ENCODE results near the gene SMAD5.

SMAD5 gene

DNA sequence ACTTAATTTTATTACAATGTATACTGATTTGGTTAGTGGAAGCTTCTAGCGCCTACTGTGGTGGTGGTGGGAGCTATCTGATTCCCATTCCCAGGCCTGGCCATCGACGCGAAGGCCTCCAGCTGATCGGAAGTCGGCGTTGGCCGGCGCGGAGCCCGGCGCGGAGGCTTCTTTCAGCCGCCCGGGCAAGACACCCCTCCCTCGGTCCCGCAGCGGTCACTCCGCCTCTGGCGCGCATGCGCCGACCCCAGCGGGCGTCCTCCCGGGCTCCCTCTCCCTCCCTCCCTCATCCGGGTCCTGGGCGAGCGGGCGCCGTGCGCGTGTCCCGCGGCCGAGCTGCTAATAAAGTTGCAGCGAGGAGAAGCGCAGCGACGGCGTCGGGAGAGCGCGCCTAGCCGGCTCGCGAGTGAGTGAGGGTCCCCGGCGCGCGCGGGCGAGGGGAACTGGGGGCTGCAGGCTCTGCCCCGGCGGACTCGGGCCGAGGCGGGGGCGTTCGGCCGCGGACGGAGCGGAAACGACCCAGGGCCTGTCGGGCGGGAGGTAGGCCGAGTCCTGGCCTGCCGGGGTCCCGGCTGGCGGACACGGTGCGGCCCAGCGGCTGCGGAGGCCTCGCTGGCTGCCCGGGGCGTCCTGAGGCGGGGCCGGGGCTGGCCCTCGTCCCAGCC lies at the start of gene SMAD5:
TSS of gene SMAD5 (plus strand) at position 289 of the 665 bp plus-strand sequence. CDS start 20,916 bp downstream, outside the sequence.
- in situ Hi-C loops (cut with MboI; ENCODE audit: low sequenced_read_pairs): no loop called here

DNA sequence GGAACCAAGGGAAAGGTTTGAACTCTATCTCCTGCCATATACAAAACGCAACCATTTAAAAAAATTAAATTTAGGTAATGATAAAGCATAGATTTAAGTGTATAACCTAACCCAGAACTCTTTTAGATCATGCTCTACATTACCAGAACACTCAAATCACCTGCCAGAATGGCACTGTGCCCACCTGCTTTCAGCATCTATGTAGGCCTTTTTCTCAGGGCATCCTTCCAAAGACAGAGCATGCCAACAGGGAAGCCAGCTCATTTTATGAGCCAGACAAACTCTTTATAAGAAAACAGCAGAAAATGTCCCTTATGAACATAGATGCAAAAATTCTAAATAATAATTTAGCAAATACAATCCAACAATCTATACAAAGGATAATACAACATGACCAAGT lies 47.9 kb upstream of the SMAD5 start:
- in situ Hi-C loops (cut with MboI; ENCODE audit: low sequenced_read_pairs): no loop called here

DNA sequence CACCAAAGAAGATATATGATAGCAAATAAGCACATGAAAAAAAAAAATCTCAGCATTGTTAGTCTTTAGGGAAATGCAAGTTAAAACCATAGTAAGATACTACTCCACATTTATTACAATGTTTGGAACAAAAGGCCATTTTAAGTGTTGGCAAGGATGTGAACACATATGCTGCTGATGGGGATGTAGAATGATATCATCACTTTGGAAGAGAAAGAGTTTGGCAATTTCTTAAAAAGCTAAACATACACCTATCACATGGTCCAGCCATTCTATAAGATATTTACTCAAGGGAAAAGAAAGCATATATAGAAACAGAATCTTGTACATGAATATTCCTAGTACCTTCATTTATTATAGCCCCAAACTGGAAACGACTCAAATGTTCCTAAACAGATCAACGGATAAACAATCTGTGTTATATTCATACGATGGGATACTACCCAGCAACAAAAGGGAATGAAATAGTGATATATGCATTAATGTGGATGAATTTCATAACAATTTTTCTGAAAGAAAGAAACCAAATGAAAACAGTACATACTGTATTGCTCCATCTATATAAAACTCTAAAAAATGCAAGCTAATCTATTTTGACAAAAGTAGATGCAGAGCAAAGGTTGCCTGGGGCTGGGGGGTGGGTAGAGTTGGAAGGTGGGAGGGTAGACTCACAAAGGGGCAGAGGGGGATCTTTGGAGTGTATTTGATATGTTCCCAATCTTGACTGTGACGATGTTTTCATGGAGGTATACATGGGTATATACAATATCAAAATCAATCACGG lies 45.7 kb upstream of the SMAD5 start:
- in situ Hi-C loops (cut with MboI; ENCODE audit: low sequenced_read_pairs): no loop called here

DNA sequence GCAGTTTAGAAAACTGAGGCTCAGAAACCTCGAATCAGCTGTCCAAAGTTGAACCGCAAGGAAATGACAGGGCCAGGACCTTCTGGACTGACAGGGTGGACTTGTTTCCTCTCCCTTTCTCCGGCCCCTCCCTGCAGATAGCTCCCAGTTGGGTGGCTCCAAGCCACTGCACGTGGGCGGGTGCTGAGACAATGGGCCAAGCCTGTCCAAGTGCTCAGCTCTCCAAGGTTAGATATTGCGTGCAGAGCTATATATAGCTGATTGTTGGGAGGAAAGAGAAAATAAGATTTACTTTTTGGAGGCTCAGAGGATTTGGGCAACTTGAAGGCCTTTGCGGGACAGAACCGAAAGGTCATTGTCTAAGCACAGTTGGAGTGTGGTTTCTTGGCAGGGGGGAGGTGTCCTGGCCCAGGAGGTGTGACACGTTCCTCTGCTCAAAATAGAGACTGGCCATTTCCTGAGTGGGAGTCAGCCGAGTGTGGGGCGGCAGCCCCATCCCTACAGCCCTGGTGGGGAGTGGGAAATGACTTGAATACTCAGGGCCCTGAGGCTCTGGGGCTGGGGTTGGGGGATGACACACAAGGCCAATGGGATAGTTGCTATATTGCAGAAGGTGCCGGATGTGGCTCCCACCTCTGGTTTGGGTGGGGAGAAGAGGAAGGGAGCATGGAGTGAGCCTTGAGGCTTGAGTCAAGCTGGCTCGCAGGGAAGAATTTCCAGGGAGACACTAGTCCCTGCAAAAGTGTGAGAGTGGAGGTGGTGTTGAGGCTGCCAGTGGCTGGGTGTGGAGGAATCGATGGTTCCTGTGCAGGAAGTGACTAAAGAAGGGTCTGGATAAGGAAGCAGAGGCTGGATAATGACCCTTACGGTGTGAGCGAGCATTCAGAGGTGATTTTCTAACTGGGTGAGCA lies 44.4 kb upstream of the SMAD5 start:
- in situ Hi-C loops (cut with MboI; ENCODE audit: low sequenced_read_pairs): no loop called here

DNA sequence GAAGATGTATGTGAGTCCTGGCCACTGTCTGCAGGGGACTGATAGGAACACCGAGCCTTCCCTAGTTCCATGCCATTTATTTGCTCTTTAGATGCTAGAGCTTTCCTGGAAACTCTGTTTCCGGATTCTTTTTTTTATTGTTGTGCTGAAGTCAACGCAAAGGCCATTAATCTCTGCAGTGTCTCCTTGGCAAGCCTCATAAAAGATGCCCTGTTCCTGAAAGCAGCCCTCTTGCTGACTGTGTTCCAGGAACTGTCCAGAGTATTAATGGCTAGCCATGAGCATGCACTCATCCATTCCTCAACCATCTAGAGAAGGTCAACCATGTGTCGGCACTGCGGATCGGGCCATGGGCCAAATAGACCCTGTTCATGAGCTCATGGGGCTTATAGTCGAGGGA lies 42.9 kb upstream of the SMAD5 start:
- in situ Hi-C loops (cut with MboI; ENCODE audit: low sequenced_read_pairs): no loop called here

DNA sequence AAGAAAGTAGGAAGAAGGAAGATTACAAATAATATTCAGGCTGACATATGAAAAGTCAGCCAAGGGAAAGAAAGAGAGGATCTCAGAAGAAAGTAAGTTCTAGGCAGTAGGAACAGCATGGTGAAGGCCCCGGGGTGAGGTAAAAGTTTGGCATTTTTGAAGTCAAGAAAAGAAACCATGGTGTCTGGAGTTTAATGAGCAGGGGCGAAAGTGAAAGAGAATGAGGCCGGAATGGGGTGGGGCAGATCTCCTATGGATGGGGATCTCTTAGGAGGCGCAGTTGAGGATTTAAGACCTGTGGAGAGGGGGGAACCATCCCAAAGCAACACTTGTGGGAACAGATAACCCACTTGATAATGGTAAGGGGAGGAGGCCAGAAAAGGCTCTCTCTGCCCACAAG lies 42.3 kb upstream of the SMAD5 start:
- in situ Hi-C loops (cut with MboI; ENCODE audit: low sequenced_read_pairs): no loop called here

DNA sequence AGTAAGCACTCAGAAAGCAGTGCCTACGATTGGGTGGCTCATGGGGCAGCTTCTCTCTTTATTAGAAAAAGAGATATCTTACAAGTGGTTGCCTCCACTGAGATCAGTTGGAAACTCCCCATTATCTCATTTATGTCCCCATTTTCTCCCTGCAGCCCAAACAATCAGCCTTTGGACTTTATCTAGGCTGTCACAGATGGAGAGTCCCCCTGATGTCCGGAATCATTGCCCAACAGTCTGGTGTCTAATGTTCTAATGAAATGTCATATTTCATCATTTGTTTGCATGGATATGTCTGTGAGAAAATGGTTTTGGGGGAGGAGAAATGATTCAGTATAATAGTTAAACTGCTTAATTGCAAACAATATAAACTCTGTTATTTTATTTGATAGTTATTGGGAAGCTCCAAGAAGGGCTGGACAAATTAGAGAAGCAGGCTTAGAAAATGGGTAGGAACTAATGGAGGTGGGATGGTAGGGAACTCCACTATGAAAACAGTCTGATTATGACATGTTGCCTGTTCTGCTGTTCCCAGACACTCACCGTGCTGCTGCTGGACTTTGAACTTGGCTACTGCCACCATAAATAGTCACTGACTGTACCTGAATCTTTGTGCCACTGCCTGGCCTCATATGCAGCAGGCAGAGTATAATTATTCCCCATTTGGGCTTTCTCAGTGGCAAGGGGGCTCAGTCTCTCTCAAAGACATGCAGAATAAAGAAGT lies 38.3 kb upstream of the SMAD5 start:
- in situ Hi-C loops (cut with MboI; ENCODE audit: low sequenced_read_pairs): no loop called here

DNA sequence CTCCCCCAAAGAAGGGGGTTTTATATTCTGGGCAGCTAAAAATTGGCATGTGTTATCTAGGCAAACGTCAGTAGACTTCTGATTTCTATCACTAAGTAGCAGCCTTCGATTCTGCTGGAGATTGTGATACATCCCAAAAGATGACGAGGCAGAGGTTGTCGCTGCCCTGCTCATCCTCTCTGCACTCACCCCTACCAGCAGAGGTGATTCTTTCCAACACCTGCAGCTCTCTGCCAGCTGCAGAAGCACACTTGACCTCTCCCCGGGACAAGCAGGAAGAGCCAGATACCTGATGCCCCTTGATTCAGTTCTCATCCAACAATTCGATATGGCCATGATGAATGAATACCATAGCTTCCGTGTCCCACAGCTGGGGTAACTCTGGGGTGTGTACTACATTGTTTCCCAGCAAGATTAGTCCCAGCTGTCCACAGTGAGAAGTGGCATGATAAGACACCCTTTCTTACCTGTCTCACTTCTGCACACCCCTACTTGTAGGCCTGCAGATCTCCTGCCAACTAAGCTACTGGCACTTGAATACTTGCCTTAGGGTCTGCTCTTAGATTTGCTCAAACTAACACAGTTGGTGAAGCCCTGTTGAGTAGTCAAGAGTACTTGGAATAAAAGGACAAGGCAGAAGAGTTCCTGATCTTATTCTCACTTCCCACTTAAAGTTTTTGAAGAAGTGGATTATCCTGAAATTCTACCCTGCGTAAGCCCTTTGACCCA lies 37.6 kb upstream of the SMAD5 start:
- in situ Hi-C loops (cut with MboI; ENCODE audit: low sequenced_read_pairs): no loop called here

DNA sequence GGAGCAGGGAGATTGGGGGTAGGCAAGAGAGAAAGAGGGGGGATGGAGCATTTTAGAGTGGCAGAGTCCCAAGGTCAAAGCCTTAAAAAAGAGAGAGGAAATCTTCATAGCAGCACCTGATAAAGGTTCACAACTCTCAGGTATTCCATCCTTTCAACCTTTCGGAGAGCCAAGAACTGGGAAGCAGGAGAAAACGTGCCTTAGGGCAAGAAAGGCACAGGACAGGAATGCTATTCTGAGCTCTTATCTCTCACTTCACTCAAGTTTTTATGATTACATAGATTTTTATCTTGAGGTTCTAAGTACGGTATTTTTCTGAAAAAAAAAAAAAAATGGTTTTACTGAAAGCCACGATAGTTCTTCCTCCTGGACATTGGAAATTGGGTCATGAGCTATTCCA lies 34.5 kb upstream of the SMAD5 start:
- in situ Hi-C loops (cut with MboI; ENCODE audit: low sequenced_read_pairs): no loop called here

DNA sequence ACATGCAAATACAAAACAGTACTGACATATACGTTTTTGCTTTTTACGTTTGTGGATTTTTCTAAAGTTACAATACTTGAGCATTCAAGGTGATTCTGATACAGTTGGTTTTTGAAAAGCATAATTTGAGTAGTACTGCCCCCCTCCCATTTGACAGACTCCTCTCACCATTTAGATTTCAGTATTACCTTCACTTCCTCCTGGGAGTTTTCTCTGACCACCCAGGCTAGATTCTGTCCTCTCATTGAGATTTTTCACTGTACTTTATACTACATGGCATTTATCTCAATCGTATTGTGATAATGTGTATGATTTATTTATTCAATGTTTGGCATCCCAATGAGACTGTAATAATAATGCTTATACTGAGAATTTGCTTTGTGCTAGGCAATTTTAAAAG lies 32.8 kb upstream of the SMAD5 start:
- in situ Hi-C loops (cut with MboI; ENCODE audit: low sequenced_read_pairs): no loop called here

DNA sequence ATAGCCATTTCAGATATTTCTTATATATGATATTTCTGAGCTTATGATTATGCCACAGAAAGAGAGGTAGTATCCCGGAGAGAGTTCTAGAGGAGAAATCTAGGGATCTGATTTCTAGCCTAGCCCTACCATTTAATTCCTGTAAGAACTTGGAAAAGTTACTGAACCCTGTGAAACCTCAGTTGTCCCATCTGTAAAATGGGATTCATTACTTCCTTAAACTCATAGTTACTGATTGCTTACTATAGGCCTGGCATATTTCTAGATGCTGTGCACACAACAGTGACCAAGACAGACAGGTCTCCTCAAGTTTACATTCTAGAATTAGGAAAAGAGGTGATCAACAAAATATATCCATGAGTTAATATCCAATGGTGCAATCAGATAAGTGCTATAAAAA lies 30.8 kb upstream of the SMAD5 start:
- in situ Hi-C loops (cut with MboI; ENCODE audit: low sequenced_read_pairs): no loop called here

DNA sequence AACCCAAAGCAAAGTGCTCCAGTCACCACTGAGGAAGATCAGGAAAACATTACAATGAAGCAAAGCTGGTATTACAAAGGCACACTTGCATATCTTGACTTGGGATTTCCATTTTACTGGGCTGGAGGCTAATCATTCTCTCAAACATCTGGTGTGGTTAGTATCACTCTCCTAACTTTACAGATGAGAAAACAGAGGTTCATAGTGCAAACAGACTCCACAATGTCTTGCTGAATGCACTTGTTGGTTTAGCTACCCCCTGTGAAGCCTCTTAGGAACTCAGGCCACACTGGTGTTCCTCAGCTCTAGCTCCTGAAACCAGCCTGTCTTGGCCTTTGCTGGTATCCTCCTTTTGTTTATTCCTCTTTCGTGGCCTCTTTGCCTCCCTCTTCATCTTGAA lies 29.5 kb upstream of the SMAD5 start:
- in situ Hi-C loops (cut with MboI; ENCODE audit: low sequenced_read_pairs): no loop called here

DNA sequence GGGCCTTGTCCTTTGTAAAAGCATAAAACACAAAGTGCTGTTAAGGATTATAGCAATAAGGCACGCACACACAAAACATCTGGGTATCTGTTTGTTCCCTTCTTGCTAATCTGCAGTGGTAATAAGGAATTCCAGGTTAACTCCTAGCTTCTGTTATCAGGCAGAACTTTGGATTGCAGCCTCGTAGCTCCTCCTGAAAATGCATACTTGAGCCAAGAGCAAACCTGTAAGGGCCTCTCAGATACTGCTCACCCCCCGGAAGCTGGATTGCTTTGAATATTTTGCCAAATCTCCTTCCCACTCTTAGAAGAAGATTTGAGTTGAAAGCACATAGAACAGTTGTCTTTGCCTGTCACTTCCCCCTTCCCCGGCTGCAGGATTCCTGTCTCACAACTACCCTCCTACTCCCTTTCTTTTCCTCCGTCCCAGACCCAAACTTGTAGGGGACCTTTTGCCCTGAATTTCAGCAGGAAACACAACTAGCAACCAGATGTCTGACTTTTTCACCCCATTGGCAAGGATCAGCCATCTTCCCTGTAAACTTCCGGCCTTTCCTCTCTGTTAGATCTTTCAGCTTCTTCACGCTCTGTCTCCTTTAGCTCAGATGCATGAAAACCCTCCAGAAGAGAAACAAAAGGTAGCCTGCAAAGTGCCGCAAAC lies 28.2 kb upstream of the SMAD5 start:
- in situ Hi-C loops (cut with MboI; ENCODE audit: low sequenced_read_pairs): no loop called here

DNA sequence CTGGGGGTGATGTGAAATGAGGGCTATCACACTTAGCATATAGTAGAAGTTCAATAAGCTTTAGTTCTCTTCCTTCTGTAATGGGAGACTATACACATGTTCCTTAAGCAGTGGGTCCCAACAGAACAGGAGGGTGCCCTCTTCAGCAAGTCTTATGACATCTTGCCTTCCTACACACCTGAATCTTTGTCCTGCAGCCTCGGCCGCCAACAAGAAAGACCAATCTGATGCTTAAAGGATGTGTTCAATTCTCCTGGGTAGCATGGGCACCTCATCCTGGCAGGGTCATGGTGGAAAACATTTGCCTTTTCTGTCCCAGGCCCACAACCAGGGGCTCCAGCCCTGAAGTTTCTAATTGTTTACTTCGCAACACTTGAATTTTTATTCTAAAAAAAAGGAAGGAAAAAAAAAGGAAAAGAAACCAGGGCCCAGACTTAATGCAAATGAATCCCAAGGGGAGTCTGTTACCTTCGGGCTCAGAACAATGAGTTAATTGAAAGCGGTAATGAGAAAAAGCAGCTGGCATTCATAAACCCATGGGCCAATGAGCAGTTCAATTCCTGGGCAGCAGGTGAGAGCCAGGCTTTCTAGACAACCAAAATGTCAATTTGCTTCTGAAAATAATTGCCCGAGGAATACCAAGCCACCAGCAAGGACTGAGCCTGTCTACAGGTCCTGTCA lies 26.2 kb upstream of the SMAD5 start:
- in situ Hi-C loops (cut with MboI; ENCODE audit: low sequenced_read_pairs): no loop called here

DNA sequence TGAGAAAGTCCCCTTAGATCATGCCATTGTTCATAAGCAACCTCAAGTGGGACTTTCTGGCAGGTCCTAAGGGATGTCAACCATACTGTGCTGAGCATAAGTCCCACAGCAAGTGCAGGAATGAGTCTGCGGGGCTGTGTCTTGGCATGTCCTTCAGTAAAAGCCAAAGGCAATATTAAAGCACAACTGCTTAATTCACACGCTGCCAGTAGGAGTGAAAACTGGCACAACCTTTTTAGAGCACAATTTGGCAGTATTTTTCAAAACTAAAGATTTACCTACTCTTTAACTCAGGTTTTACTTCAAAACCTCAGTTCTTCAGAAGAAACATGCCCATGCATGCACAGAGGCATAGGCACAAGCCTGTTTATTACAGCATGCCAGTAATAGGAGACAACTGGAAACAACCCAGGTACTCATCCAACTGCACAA lies 24.4 kb upstream of the SMAD5 start:
- in situ Hi-C loops (cut with MboI; ENCODE audit: low sequenced_read_pairs): no loop called here

DNA sequence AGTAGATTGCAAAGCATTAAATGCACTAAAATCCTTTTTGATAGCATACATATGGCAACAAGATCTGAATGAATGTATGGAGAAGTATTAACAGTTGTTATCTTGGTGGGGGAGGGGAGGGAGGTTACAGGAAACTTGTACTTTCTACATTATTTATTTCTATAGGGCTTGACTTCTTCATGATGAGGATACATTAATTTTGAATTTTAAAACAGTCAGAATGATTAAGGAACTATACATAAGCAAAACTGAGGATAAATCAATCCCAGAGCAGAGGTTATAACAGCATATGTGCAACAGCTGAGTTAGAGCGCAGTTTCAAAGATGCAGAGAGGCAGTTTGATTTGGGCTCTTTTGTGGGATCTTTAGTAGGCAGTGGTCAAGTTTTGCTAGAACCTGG lies 23.9 kb upstream of the SMAD5 start:
- in situ Hi-C loops (cut with MboI; ENCODE audit: low sequenced_read_pairs): no loop called here

DNA sequence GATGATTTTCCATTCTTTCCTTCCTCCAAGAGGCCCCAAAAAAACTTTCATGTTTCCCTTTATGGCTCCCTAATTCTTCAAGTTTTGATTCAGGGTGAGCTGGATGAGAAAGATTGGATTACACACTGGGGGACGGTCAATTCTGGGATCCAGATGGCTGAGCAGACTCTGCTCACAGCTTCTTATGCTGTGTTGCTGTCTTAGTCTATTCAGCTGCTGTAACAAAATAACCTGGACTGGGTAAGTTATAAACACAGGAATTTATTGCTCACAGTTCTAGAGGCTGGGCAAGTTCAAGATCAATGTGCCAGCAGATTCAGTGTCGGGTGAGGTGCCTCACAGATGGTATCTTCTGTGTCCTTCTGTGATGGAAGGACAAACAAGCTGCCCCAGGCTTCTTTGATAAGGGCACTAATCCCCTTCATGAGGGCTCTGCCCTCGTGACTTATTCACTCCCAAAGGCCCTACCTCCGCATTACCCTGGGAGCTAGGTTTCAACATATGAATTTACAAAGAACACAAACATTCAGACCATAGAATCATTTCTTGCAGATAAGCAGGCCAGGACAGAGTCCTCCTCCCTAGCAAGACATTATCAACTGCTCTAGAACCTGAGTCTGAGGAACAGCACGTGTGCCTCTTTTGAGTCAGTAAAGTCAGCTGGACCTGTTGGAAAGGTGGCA lies 23.1 kb upstream of the SMAD5 start:
- in situ Hi-C loops (cut with MboI; ENCODE audit: low sequenced_read_pairs): no loop called here

DNA sequence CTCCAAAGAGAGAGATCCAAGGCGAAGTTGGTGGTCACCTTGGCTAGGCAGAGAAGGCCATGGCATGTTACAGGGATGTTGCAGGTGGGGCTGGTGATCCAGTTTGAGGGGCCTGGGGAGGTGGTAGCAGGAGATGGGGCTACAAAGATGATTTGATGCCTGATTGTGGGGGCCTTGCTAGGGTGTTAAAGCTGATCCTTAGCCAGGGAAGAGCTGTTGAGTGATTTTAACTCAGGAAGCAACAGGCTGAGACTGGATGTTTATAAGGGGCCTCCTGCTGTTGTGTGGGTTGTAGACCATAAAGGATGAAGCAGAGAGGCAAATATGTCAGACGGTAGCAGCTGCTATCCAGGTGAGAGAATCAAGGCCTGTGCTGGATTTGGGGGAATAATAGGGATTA lies 19.0 kb upstream of the SMAD5 start:
- in situ Hi-C loops (cut with MboI; ENCODE audit: low sequenced_read_pairs): no loop called here

Data from hTERT RPE-1 (cell line).